HG02981 (cell line): Measurements from ENCODE around the gene CYP4F12.
"Not testable (repeated sequence)": the region's sequence is repeated elsewhere in the genome, so short reads cannot be mapped to it uniquely, and the experiment has no call there.

Experiments used
- ATAC-seq: cut with Tn5 transposase; IDR thresholded peaks from one replicate; pipeline ENCODE4 v1.9.1; 2021; ENCODE audit warnings: mild to moderate bottlenecking, moderate library complexity; ENCODE audit not compliant: unreplicated experiment

The CYP4F12 gene

DNA sequence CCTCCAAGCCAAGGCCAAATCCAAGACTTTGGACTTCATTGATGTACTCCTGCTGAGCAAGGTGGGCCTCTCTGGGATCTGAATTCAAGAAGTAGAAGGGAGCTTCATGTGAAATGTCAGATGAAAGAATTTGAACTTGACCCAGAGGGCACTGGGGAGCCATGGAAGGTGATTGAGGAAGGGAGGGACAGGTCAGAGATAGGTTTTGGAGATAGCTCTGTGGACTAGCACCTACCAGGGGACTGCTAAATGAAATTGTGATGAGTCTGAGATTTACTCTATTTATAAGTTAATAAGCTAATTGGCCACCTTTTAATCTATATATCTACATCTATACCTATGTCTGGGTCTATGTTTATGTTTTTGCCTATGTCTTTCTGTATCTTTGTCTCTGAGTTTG lies 22.8 kb upstream of the CYP4F12 start:
- ATAC-seq, result not testable (repeated sequence)

DNA sequence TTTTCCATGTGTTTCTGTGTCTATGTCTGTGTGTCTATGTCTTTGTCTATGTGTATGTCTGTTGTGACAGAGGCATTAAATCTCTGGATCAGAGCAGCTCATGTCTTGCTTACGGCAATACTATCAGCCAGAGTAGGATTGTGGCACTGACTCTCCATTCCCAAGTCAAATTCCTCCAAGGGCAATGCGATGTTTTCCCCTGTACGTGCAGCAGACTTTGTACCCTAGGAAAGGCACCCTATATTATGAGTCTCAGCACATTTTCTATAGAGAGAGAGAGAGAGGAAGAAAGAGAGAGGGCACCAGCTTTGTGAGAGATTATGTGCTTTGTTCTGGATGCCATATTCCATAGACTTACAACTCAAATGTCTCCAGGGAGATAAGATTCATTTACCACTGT lies 21.1 kb upstream of the CYP4F12 start:
- ATAC-seq, result no peak

DNA sequence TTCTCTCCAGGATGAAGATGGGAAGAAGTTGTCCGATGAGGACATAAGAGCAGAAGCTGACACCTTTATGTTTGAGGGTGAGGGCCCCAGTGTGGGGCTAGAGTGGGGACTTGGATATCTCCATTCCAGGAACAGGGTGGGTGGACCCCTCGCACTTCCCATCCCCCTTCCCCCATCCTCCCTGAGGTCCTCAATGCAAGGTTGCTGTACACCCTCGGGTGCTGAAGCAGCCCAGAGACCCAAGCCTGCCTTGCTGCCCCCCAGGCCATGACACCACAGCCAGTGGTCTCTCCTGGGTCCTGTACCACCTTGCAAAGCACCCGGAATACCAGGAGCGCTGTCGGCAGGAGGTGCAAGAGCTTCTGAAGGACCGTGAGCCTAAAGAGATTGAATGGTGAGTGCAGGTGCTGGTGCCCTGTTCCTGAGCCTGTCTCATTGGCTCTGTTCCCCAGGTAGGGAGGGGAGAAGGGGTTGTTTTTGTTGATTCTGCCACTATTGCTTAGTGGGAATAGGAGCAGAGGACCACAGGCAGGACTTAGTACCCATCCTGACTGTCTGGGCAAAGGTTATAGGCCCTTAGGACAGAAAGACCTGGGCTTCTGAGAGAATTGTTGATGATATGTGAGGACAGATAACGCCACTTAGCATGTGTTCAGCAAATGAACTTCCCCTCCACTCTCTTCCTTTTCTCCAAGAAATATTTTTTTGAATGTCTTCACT lies 20.2 kb upstream of the CYP4F12 start:
- ATAC-seq, result no peak

DNA sequence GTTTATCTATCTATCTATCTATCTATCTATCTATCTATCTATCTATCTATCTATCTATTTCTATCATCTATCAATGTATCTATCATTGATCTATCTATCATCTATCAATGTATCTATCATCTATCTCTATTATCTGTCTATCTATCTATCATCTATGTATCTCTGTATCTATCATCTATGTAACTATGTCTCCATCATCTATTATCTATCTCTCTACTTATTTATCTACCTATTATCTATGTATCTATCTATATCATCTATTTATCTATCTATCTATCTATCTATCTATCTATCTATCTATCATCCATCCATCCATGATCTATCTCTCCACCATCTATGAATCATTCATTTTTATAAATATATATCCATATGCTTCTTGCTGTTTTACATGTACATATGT lies 16.4 kb upstream of the CYP4F12 start:
- no peak for ATAC-seq

DNA sequence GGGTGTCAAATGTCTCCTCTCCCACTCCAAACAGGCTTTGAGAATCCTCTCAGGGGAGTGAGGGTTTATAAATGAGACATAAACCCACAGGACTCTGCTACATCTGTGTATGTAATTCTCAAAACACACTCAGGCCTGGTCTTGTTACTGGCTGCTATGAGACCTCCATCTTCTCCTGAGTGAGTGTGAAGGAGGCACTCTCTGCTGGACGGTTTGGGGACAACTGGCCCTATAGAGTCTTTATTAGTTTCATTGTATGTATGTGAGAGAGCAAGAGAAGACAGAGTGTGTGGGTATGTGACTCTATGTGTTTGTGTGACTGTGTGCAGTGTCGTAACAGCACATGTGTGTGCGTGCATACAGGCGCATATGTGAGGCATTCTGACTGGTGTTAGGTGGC lies 9.6 kb upstream of the CYP4F12 start:
- no peak for ATAC-seq

DNA sequence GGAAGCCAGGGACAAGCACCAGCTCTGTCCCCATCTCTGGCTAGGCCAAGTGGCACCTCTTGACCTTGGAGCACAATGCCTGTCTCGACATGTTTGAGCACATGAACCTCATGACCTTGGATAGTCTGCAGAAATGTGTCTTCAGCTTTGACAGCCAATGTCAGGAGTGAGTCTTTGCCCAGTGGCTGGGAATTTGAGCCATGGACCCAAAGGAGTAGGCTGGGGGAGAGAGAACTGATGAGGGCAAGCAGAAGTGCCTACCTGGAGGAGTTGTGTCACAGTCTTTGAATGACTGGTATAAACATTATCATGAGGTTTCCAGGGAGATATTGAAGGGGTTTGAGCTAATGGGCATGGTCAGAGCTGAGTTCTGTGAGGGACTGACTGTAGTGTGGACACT lies 6.7 kb upstream of the CYP4F12 start:
- no peak for ATAC-seq

DNA sequence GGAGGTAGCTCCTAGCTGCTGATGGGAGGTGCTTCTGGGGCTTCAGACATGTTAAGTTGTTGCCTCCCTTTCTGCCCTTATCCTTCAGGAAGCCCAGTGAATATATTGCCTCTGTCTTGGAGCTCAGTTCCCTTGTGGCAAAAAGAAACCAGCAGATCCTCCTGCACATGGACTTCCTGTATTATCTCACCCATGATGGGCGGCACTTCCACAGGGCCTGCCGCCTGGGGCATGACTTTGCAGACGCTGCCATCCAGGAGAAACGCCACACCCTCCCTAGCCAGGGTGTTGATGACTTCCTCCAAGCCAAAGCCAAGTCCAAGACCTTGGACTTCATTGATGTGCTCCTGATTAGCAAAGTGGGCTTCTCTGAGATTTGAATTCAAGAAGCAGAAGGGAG lies 6.0 kb upstream of the CYP4F12 start:
- no peak for ATAC-seq

DNA sequence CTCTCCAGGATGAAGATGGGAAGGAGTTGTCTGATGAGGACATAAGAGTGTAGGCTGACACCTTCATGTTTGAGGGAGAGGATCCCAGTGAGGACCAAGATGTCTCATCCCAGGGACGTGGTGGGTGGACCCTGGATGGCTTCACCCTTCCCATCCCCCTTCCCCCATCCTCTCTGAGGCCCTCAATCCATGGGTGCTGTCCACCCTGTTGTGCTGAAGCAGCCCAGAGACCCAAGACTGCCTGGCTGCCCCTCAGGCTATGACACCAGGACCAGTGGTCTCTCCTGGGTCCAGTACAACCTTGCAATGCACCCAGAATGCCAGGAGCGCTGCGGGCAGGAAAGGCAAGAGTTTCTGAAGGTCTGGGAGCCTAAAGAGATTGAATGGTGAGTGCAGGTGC lies 3.4 kb upstream of the CYP4F12 start:
- no peak for ATAC-seq

DNA sequence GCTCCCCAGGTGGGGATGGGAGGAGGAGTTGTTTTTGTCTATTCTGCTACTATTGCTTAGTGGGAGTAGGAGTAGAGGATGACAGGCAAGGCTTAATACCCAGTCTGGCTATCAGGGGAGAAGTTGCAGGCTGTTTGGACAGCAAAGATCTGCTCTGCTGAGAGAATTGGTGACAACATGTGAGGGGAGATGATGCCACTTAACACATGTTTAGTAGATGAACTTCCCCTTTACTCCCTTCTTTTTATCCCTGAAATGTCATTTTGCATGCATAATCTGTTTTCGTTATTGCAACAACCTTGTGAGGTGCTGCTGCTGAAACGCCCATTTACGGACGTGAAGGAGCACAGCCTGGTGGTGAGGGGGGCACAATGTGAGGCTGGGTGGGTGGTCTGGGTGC lies 3.0 kb upstream of the CYP4F12 start:
- no peak for ATAC-seq

DNA sequence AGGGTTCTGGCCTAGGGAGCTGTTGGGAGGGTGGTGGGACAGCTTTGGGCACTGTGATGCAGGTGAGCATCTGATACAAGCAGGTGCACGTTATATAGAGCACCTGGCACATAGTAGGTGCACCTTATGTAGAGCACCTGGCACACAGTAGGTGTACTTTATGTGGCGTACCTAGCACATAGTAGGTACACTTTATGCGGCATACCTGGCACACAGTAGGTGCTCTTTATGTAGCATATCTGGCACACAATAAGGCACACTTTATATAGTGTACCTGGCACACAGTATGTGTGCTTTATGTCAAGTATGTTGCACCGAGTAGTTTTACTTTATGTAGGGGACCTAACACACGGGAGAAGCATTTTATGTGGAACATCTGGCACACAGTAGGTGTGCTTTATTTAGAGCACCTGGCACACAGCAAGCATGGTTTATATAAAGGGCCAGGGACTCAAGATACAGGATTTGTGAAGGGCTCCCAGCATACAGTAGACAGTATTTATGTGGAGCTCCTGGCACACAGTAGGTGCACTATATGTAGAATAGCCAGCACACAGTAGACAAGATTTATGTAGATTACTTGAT lies 1.6 kb upstream of the CYP4F12 start:
- ATAC-seq, result no peak

DNA sequence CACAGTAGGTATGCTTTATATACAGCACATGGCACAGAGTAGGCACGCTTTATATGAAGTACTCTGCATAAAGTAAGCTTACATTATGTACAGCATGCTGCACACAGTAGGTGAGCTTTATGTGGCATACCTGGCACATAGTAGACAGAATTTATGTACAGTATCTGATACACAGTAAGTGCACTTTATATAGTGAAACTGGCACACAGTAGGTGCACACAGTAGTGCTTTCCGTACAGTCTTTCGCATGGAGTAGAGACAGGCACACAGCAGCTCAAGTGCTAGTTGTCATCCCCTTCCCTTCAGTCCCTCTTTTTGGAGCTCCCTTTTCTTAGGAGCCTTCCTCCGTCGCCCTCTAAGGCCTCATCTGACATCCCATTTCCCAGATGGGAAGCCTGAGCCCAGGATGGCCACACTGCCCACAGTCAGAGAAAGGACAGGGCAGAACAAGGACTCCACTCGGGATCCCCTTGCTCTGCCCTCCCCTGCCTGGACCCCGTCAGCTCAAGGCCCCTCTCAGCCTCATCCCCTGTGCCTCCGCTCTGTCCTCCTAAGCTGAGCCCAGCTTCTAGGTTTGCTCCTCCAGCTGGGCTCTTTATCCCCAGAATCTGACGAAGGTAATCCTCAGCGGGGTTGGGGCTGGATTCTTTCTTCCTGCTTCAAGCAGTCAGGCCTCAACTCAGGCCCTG lies 852 bp upstream of the CYP4F12 start:
- no peak for ATAC-seq

DNA sequence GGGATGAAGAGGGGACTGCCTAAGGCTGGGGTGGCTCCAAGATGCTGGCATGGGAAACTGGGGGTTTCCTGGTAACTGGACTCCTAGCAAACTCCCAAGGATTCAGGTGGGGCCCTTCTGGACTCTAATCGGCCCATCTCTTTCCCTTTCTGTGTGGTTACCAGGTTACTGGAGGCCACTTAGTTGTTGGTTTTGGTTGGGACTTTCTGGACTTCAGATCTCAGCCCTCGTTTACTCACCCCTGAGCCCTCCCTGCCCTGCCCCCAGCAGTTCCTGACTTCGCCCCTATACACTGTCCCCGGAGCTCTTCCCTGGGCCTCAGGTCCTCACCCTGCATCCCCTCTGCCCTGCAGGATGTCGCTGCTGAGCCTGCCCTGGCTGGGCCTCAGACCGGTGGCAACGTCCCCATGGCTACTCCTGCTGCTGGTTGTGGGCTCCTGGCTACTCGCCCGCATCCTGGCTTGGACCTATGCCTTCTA lies 328 bp downstream of the CYP4F12 start:
- ATAC-seq, result no peak

DNA sequence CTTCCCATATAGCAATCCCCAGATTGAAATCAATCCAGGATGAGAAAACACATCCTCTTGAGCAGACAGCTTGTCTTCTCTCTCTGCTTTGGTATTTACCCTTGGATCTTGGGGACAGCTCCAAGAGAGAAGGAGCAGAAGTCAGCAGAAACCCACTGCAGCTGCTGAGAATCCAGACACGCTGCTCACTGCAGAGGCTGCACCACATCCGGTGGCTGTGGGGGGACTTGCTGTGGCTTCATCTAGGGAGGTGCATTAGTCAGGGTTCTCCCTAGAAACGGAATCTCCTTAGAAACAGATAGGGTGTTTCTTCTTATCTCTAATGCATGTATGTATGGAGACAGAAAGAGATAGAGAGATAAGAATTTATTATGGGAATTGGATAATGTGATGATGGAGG lies 2.7 kb downstream of the CYP4F12 start:
- ATAC-seq, result no peak

DNA sequence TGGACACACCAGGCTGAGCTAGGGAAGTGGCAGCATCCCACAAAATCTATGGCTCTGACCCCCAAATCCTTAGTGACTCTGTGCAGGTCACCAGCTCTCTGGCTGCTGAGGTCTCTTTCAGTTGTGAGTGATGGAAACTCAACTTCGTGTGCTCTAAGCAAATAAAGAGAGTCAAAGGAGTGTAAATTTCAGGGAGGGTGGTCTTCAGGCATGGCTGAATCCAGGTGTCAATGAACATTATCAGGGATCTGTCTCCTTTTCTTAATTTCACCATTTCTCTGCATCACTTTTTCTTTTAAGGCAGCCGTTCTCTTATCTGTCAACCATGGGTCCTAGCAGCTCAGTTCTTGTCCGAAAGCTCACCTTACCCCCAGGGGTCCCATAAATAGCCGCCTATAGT lies 6.2 kb downstream of the CYP4F12 start:
- no peak for ATAC-seq

DNA sequence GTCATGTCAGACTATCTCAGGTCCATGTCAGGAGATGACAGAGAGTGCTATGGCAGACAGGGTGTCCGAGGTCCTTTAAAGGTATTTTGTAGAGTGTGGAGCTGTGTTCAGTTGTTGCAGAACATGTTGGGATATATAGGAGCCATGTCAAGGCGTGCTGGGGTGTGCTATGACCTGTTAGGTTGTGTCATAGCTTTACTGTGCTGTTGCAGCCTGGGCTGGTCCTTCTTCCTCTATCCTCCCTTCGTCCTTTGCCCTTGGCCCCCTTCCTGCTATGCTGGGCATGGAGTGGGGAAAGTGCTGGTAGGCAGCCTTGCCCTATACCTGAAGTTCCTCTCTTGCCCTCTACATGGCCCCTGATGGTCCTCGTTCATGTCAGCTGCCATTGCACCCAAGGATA lies 7.0 kb downstream of the CYP4F12 start:
- ATAC-seq, result not testable (repeated sequence)

DNA sequence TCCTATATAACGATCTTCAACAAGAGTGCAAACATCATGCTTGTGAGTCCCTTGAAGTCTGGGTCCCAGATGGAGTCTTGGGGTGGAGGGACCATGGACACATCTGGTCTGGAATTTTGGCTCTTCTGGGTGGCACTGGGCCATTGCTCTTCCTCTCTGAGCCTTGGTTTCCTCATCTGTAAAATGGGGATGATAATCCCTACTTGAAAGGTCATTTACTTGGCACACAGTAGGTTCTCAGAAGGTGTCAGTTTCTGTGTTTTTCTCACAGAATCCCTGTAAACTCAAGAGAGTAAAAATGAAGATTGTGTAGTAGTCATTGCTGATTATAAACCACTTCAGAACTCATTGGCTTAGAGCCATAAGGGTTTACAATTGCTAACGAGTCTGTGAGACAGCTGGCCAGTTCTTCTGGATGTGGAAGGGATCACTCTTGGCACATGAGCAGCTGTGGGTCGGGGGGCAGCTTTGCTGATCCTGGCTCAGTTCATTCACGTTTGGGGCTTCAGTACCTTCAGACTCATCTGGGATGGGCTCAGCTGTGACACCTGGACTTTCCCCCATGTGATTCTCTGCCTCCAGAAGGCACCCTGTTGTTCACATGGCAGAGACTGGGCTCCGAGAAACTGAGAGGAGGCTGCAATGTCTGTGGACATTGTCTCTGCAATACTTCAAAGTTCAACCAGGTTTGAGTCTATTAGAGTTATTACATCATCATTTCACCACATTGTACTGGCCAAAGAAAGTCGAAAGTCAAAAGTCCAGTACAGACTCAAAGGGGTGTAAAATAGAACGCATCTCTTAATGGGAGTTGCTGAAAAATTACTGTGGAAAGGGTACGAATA lies 7.8 kb downstream of the CYP4F12 start:
- no peak for ATAC-seq

DNA sequence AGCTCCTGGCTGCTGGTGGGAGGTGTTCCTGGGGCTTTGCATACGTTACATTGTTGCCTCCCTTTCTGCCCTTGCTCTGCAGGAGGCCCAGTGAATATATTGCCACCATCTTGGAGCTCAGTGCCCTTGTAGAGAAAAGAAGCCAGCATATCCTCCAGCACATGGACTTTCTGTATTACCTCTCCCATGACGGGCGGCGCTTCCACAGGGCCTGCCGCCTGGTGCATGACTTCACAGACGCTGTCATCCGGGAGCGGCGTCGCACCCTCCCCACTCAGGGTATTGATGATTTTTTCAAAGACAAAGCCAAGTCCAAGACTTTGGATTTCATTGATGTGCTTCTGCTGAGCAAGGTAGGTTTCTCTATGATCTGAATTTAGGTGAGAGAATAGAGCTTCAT lies 10.5 kb downstream of the CYP4F12 start:
- no peak for ATAC-seq

DNA sequence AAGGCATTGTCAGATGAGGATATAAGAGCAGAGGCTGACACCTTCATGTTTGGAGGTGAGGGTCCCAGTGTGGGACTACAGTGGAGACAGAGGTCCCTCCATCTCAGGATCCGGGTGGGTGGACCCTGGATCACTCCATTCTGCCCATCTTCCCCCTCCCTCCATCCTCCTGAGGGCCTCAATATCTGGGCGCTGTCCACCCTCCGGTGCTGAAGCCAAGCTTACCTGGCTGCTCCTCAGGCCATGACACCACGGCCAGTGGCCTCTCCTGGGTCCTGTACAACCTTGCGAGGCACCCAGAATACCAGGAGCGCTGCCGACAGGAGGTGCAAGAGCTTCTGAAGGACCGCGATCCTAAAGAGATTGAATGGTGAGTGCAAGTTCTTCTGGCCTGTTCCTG lies 11.9 kb downstream of the CYP4F12 start:
- ATAC-seq, result no peak

DNA sequence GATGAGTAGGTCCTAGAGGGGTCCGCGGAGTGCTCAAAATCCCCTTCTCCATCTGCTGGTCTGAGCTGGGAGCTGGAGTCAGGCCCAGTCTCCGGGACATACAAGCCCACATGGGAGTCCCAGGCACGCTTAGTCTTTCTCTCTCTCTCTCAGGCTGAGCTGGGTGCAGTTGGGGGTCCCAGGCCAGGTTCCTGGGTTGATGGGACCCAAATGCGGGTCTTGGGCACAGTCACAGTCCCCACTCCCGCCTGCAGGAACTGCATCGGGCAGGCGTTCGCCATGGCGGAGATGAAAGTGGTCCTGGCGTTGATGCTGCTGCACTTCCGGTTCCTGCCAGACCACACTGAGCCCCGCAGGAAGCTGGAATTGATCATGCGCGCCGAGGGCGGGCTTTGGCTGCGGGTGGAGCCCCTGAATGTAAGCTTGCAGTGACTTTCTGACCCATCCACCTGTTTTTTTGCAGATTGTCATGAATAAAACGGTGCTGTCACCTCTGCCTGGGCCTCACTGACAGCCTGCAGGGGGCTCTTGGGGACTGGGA lies 23.8 kb downstream of the CYP4F12 start:
- ATAC-seq, result no peak

DNA sequence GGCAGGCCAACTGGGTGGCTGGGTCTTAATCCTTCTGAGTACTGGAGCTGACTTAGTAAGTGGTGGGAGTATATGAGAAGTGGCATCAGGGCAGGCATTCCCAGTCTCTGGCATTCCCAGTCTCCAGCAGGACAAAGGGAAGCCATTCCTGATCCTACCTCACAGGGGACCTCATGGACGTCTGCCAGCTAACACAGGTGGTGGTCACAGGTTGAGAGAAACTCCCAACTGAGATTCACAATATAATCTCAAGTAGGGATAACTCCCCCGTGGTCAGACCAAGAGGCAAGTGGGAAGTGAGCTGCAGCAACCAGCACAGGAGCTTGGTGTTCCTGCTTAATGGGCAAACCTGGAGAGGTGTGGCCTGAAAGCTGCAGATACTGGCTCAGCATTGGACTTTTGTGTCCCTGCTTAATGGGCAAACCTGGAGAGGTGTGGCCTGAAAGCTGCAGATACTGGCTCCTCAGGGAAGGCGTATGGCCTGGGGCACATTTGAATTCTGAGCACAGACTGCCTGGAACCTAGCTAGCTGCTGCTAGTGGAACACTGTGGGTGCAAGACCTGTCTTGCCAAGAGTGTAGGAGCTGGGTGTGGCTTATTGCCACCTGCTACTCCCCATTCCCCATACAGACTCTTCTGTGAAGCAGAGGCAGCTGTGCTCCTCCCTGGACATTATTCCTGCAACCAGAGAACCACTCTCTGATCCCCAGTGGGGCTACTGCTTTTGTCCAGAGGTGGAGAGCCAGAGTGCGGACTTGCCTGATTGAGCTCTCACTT lies 29.1 kb downstream of the CYP4F12 start:
- no peak for ATAC-seq
